Natural killer cell treated with Interleukin-12 subunit alpha and Interleukin-12 subunit beta and Interleukin-15 and Interleukin-18, amount 100 ng/mL, for 72 hours (primary cell): ENCODE measurements around the gene HUNK. TPM values are rescaled to one million over a fixed set of nuclear protein-coding genes. Genes with fewer than 3 reads are reported as not detected.
A peak's percentile ranks its signal among the peaks of the same experiment; 100 is the strongest.

Source experiments
- ATAC-seq, 2 donors: fragments of 150-1000 bp; cut with Tn5 transposase in 1 of 2; sonication (Bioruptor Pico), chemical (Tn5 transposase) in 1 of 2; 2 replicates each; pipeline ENCODE4 v1.10.0; 2021
- DNase-seq: peaks from one replicate; pipeline ENCODE4 v3.0.0; 2022; ENCODE audit warnings: low spot score
- H3K27ac Mint-ChIP-seq, 2 donors: 1 replicate in 1 of 2; 2 replicates in 1 of 2; pipeline ENCODE4 v1.8.0; 2022; ENCODE audit warnings: mixed read lengths in 2 of 2, mild to moderate bottlenecking in 1 of 2, moderate library complexity in 1 of 2
- H3K27me3 Mint-ChIP-seq, 2 donors: 1 replicate in 1 of 2; 2 replicates in 1 of 2; pipeline ENCODE4 v1.8.0; 2022; ENCODE audit warnings: mixed read lengths in 2 of 2
- H3K36me3 Mint-ChIP-seq: one replicate; pipeline ENCODE4 v1.8.0; 2022; ENCODE audit warnings: mixed read lengths
- H3K4me1 Mint-ChIP-seq, 2 donors: 1 replicate in 1 of 2; 2 replicates in 1 of 2; pipeline ENCODE4 v1.8.0; 2022; ENCODE audit warnings: low read depth in 2 of 2, mixed read lengths in 2 of 2, mild to moderate bottlenecking in 1 of 2
- H3K4me3 Mint-ChIP-seq: one replicate; pipeline ENCODE4 v1.8.0; 2022; ENCODE audit warnings: mixed read lengths
- H3K9me3 Mint-ChIP-seq: 2 replicates; pipeline ENCODE4 v1.8.0; 2022; ENCODE audit warnings: mixed read lengths
- total RNA-seq, 2 donors: library from RNA; stranded (reverse); gene quantifications; one replicate each; pipeline ENCODE4 v1.2.3, GENCODE V29; 2022

Gene HUNK
- total RNA-seq, 2 donors from 2014 or later = 0.07 TPM; not detected in 1

DNA sequence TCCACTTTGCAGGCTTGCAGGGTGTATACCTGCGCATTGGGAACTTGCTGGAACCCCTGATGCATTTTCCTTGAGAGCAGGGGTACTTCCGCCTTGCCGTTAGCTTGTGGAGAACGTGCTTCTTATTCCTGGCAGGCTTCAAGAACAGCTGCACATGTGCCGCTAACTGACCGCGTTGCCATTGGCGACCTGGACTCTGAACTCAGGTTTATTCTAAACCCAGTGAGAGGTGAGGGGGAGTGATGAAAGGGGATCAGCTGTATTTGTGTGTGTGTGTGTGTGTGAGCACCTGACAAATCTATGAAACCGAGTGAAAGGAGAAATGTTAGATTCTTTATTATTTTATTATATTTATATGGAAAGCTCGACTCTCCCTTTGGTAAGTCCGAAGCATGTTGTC is 128.6 kb downstream of the HUNK start:
- H3K4me1 Mint-ChIP-seq = no peaks in the 10 kb centered on the region
- no peak for DNase-seq
- no peak overlapping the region for H3K4me3 Mint-ChIP-seq

GRCh38 chr21:32003411-32003810 is 130.6 kb downstream of the HUNK start:
- H3K27me3 Mint-ChIP-seq = peaks cover 3 to 10% of the 10 kb centered on the region in 2 donors

More for the DNA sequence above, 128.6 kb downstream of the HUNK start:
- H3K27ac Mint-ChIP-seq = no peak overlapping the region
- no peak for ATAC-seq
- no peaks in the 10 kb centered on the region for H3K9me3 Mint-ChIP-seq
- H3K36me3 Mint-ChIP-seq = no peaks in the 10 kb centered on the region
- peaks cover 3 to 8% of the 10 kb centered on the region in 2 donors for H3K27me3 Mint-ChIP-seq

GRCh38 chr21:32004291-32004690 is 131.5 kb downstream of the HUNK start:
- Mint-ChIP-seq H3K4me3 (no peak overlapping the region), H3K36me3 (no peaks in the 10 kb centered on the region), H3K27me3 (peaks cover 8 to 18% of the 10 kb centered on the region in 2 donors), H3K4me1 (peaks cover 0 to 3% of the 10 kb centered on the region in 2 donors), H3K9me3 (peaks cover 5% of the 10 kb centered on the region), H3K27ac (no peak overlapping the region)
- ATAC-seq = no peak
- DNase-seq = no peak

More at GRCh38 chr21:32003411-32003810, 130.6 kb downstream of the HUNK start:
- Mint-ChIP-seq H3K4me3 (no peak overlapping the region), H3K36me3 (no peaks in the 10 kb centered on the region), H3K9me3 (no peaks in the 10 kb centered on the region), H3K27ac (no peak overlapping the region), H3K4me1 (no peaks in the 10 kb centered on the region)
- DNase-seq = no peak
- ATAC-seq = no peak

GRCh38 chr21:32007456-32007855 is 134.6 kb downstream of the HUNK start:
- H3K4me3 Mint-ChIP-seq = no peak overlapping the region
- no peaks in the 10 kb centered on the region for H3K36me3 Mint-ChIP-seq
- H3K4me1 Mint-ChIP-seq = peaks cover 0 to 8% of the 10 kb centered on the region in 2 donors

DNA sequence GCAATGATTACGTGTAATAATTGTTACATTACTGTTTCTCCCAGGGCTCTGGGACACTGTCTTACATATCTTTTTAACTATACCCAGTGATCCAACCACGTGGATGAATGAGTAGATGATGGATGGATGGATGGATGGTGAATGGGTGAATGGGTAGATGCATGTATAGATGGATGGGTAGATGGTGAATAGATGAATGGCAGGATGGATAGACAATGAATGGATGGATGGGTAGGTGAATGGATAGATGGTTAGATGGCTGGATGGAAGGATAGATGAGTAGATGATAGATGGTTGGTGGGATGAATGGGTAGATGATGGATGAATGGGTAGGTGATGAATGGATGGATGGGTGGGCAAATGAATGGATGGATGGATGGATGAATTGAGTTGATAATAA is 135.9 kb downstream of the HUNK start:
- H3K4me1 Mint-ChIP-seq = peaks cover 0 to 8% of the 10 kb centered on the region in 2 donors
- peaks cover 12% of the 10 kb centered on the region for H3K9me3 Mint-ChIP-seq
- H3K27ac Mint-ChIP-seq = no peak overlapping the region
- no peaks in the 10 kb centered on the region for H3K36me3 Mint-ChIP-seq
- H3K4me3 Mint-ChIP-seq = no peak overlapping the region
- DNase-seq (no peak), ATAC-seq (no peak)
- H3K27me3 Mint-ChIP-seq = peaks cover 5 to 17% of the 10 kb centered on the region in 2 donors

More at GRCh38 chr21:32007456-32007855, 134.6 kb downstream of the HUNK start:
- Mint-ChIP-seq H3K27me3 (peaks cover 8 to 25% of the 10 kb centered on the region in 2 donors), H3K9me3 (peaks cover 12% of the 10 kb centered on the region), H3K27ac (no peak overlapping the region)
- no peak for ATAC-seq
- DNase-seq = no peak

- peaks cover 12% of the 10 kb centered on the region for H3K9me3 Mint-ChIP-seq
- H3K27me3 Mint-ChIP-seq = peaks cover 8 to 23% of the 10 kb centered on the region in 2 donors
- H3K4me3 Mint-ChIP-seq = no peak overlapping the region
- H3K4me1 Mint-ChIP-seq = peaks cover 0 to 8% of the 10 kb centered on the region in 2 donors
- no peak for DNase-seq
- no peak for ATAC-seq
- H3K27ac Mint-ChIP-seq = no peak overlapping the region
- no peaks in the 10 kb centered on the region for H3K36me3 Mint-ChIP-seq
Observed at GRCh38 chr21:32009263-32009662, 136.4 kb downstream of the HUNK start.

- H3K4me1 Mint-ChIP-seq = no peaks in the 10 kb centered on the region
- H3K27ac Mint-ChIP-seq = no peak overlapping the region
- no peaks in the 10 kb centered on the region for H3K36me3 Mint-ChIP-seq
- no peak overlapping the region for H3K4me3 Mint-ChIP-seq
- peaks cover 4% of the 10 kb centered on the region for H3K9me3 Mint-ChIP-seq
- peaks cover 3 to 7% of the 10 kb centered on the region in 2 donors for H3K27me3 Mint-ChIP-seq
- DNase-seq = no peak
- ATAC-seq = no peak
Observed at GRCh38 chr21:32015461-32016139, 142.8 kb downstream of the HUNK start.

- Mint-ChIP-seq H3K36me3 (no peaks in the 10 kb centered on the region), H3K9me3 (no peaks in the 10 kb centered on the region), H3K27me3 (peaks cover 3 to 6% of the 10 kb centered on the region in 2 donors), H3K4me1 (no peaks in the 10 kb centered on the region), H3K4me3 (no peak overlapping the region), H3K27ac (no peak overlapping the region)
- no peak for ATAC-seq
- no peak for DNase-seq
Observed at GRCh38 chr21:32018381-32018780, 145.6 kb downstream of the HUNK start.

- Mint-ChIP-seq H3K27me3 (peaks cover 0 to 3% of the 10 kb centered on the region in 2 donors), H3K4me3 (no peak overlapping the region), H3K27ac (no peak overlapping the region), H3K36me3 (no peaks in the 10 kb centered on the region), H3K4me1 (no peaks in the 10 kb centered on the region), H3K9me3 (no peaks in the 10 kb centered on the region)
- DNase-seq = no peak
- ATAC-seq = no peak
Observed at GRCh38 chr21:32020564-32020963, 147.7 kb downstream of the HUNK start.

- H3K27me3 Mint-ChIP-seq = peaks cover 0 to 3% of the 10 kb centered on the region in 2 donors
- no peak overlapping the region for H3K27ac Mint-ChIP-seq
- no peaks in the 10 kb centered on the region for H3K4me1 Mint-ChIP-seq
- no peaks in the 10 kb centered on the region for H3K36me3 Mint-ChIP-seq
- peak in 1 of 2 donors; percentile 20 for ATAC-seq
- H3K4me3 Mint-ChIP-seq = no peak overlapping the region
- DNase-seq = no peak
- no peaks in the 10 kb centered on the region for H3K9me3 Mint-ChIP-seq
Observed at GRCh38 chr21:32021319-32021994, 148.6 kb downstream of the HUNK start.

- Mint-ChIP-seq H3K36me3 (no peaks in the 10 kb centered on the region), H3K4me1 (no peaks in the 10 kb centered on the region), H3K27ac (no peak overlapping the region), H3K9me3 (no peaks in the 10 kb centered on the region), H3K27me3 (peaks cover 0 to 3% of the 10 kb centered on the region in 2 donors), H3K4me3 (no peak overlapping the region)
- no peak for DNase-seq
- ATAC-seq = no peak
Observed at GRCh38 chr21:32022146-32022545, 149.3 kb downstream of the HUNK start.

GRCh38 chr21:32030146-32030652 is 157.4 kb downstream of the HUNK start:
- Mint-ChIP-seq H3K9me3 (peaks cover 3% of the 10 kb centered on the region), H3K36me3 (no peaks in the 10 kb centered on the region), H3K4me1 (no peaks in the 10 kb centered on the region), H3K27ac (no peak overlapping the region), H3K4me3 (no peak overlapping the region), H3K27me3 (no peaks in the 10 kb centered on the region)
- DNase-seq (no peak), ATAC-seq (peak; percentile 17 to 46)

DNA sequence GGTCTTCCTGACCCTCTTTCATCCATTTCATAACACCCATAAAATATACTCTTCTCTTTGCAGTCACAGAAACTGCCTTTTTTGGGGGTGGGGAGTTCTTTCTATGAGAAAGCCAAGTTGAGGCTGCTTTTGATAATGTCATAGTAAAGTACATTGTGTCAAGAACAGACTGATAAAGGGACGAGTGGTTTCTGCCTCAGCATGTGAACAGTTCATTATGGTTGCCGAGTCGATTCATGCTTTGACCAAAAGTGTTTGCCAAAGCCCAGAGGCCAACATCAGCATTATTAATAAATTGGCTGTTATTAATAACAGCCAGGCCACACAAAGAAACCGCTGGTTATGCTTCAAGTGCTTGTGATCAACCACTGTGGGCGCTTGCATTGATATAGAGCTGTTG is 162.0 kb downstream of the HUNK start:
- no peak for DNase-seq
- no peaks in the 10 kb centered on the region for H3K36me3 Mint-ChIP-seq
- H3K27ac Mint-ChIP-seq = no peak overlapping the region
- no peak overlapping the region for H3K4me3 Mint-ChIP-seq
- peaks cover 2 to 9% of the 10 kb centered on the region in 2 donors for H3K27me3 Mint-ChIP-seq
- ATAC-seq = no peak
- H3K4me1 Mint-ChIP-seq = no peaks in the 10 kb centered on the region
- peaks cover 3% of the 10 kb centered on the region for H3K9me3 Mint-ChIP-seq

DNA sequence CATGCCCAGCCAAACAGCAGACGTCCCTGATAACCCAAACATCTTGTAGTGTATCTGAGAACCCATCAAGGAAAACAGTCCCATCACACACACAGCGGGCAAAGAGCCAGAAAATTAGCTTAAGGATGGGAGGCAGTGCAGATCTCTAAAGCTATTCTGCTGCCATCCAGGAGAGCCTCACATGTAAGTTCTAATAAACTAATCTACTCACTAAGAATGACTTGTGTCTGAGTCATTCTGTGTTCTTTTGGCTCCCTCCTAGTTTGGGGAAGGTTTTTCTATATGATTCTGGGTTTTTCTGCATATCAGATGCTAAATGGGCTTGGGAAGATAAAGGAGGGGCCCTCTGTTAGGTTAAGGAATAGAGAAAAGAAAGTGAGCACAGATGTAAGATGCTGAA is 162.8 kb downstream of the HUNK start:
- no peak for DNase-seq
- no peak overlapping the region for H3K27ac Mint-ChIP-seq
- no peak overlapping the region for H3K4me3 Mint-ChIP-seq
- no peak for ATAC-seq
- no peaks in the 10 kb centered on the region for H3K36me3 Mint-ChIP-seq
- no peaks in the 10 kb centered on the region for H3K9me3 Mint-ChIP-seq
- no peaks in the 10 kb centered on the region for H3K4me1 Mint-ChIP-seq
- H3K27me3 Mint-ChIP-seq = peaks cover 10 to 13% of the 10 kb centered on the region in 2 donors
